ENCODE data around the gene GEMIN7.

Gene GEMIN7

DNA sequence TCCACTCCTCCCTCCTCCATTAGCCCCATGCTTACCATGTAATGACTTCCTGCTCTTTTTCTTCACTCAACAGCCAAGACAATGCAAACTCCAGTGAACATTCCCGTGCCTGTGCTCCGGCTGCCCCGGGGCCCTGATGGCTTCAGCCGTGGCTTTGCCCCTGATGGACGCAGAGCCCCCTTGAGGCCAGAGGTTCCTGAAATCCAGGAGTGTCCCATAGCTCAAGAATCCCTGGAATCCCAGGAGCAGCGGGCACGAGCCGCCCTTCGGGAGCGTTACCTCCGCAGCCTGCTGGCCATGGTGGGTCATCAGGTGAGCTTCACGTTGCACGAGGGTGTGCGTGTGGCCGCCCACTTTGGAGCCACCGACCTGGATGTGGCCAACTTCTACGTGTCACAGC, 11.0 kb downstream of the GEMIN7 start:
- DNase-seq (ENCODE audit: low read depth in 2 of 2): no peak

DNA sequence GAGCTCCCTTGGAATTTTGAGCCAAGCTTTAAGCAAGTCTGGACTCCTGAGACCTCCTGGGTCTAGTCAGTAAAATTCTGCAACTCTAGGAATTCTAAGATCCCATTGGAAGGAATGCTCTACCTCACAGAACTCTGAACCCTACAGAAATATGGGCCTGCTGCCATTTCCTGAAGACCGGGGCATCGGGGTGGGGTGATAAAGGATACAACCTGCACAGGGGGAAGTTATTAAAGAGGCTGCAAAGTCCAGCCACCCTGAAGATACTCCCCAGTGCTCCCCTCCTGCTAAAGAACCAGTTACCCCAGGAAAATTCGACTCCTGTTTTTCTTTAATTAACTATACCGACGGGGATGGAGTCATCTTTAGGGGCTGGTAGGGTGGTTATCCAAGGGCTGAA, 11.5 kb downstream of the GEMIN7 start:
- DNase-seq (ENCODE audit: low read depth in 2 of 2): no peak

DNA sequence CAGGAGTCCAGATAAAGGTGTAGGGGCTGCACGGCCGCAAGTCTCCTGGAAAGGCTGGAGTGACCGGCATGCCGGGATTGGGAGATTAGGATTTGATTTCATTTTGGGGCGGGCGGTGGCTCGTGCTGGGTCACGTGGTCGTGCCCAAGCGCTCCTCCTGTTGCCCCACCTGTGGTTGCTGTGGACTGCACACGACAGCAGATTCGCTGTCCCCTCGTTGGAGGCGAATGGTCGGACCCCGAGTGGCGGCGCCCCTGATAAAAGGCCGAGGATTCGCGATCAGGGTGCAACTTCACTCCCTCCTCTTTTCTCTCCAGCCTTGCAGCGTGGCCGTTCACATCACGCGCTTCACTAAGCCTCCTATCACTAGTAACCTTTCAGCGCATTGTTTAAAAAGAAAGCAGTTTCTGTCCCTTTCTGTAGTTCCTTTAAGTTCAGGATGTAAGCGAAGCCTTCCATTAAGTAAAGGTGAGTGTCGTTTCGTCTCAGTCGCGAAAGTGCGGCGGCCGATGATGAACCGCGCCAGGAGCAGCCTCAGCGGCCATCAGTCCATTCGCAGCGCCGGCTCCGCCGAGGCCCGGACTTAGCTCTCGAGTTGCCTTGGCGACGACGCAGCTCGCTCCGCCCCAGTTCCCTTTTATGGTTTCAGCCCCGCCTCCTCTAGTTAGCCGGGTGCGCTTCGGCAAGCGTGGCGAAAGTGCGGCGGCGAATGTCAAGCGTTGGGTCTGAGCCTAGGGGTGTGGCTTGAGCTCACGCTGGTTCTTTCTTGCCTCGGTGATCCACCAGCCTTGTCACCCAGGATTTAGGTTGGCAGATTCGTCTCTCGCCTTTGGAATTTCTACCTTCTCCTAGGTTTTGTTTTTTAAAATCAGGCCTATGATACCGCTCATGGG, 12.2 kb downstream of the GEMIN7 start:
- peak; percentile 92 to 94 for DNase-seq (ENCODE audit: low read depth in 2 of 2)

DNA sequence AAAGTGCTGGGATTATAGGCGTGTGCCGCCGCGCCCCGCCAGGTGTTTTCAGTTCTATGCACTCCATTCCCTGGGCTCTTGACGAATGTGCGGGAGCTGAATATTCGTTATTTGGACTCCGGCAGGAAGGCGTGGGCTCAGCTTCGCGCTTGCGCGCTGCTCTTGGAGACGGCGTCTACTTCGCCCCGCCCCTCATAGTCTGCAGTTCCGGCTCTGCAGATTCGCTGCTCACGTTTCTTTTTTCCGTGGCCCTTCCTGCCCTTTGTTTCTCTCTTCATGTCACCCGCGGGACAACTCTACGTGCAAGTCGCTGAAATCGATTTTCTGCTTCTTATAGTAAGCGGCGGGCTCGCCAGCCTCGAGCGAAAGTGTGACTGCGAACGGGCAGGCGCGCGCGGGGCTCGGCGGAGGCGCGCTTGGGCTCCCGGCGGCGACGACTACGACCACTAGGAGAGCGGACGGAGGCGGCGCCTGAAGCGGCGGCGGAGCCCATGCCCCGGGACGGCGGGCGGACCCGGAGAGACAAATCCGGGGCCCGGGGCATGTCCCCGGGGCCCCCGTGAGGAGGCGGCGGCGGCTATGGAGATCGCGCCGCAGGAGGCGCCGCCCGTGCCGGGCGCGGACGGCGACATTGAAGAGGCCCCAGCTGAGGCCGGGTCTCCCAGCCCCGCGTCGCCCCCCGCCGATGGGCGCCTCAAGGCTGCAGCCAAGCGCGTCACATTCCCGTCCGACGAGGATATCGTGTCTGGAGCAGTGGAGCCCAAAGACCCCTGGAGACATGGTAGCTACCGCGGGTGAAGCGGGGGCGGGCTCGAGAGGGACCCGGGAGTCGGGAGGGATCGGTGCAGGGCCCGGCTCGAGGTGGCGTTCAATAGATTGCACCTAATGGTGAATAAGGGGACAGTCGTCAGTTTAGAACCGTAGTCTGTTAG, 14.0 kb downstream of the GEMIN7 start, which contains the start of gene PPP1R37:
TSS of gene PPP1R37 (plus strand) at position 433 of the 932 bp plus-strand sequence. CDS start at position 580, 147 bp downstream.
- DNase-seq (ENCODE audit: low read depth in 2 of 2): peak; percentile 88 to 89

DNA sequence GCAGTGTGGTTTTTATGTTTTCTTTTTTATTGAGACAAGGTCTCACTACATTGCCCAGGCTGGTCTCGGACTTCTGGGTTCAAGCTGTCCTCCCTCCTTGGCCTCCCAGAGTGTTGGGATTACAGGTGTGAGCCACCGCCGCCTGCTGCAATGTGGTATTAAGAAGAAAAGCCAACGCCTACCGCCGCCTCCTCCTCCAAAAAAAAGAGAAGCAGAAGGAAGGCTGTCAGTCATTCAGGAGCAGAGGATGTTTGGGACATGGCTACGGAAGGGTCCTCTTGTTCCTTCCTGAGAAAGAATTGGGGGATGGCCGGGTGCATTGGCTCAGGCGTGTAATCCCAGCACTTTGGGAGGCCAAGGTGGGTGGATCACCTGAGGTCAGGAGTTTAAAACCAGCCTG, 15.1 kb downstream of the GEMIN7 start:
- DNase-seq (ENCODE audit: low read depth in 2 of 2): no peak

DNA sequence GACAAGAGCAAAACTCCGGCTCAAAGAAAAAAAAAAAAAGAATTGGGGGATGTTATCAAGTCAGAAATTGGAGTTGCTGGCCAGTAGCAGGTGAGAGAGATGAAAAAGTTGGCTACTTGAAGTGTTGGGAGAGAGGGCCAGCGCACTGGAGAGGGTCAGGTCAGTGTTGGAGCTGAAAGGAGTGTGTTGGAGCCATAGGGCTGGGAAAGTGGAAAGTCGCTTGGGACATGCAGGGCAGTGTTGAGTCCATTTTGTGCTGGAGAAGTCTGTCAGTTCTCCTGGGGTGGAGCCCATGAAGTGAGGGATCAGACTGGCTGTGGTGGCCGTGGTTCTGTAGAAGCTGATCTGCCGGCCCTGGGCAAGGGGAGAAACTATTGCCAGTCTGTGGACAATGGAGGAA, 15.6 kb downstream of the GEMIN7 start:
- no peak for DNase-seq (ENCODE audit: low read depth in 2 of 2)

DNA sequence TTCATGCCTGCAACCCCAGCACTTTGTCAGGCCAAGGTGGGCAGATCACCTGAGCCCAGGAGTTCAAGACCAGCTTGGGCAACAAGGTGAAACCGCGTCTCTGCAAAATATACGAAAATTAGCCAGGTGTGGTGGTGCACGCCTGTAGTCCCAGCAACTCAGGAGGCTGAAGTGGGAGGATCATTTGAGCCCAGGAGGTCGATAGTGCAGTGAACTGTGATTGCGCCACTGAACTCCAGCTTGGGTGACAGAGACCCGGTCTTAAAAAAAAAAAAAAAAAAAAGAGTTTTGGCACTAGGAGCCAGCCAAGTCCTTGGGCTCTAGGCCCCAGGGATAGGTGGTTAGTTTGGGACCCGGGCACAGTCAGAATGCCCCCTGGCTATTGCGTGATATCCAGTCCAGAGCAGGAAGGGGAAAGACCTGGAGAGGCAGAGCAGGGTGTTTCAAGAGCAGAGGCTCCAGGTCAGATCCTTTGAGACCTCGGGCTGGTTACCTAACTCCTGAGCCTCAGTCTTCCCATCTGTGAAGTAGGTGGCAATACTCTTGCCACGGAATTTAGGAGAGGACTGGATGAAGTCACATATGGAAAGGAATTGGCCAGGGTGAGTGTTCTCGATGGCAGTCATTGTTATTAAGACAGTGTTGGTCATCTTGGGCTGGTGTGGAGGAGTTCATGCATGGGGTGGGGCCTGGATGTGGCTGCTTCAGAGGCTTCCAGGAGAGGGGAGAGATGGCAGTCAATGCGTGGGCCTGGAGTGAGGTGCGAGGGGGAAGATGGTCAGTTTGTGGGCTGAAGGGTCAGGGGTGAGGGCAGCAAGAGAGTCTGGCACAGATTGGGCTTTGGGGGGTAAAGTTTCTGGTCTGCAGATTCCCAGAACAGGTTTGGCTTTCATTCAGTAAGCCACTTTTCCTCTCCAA, 16.7 kb downstream of the GEMIN7 start:
- no peak for DNase-seq (ENCODE audit: low read depth in 2 of 2)

DNA sequence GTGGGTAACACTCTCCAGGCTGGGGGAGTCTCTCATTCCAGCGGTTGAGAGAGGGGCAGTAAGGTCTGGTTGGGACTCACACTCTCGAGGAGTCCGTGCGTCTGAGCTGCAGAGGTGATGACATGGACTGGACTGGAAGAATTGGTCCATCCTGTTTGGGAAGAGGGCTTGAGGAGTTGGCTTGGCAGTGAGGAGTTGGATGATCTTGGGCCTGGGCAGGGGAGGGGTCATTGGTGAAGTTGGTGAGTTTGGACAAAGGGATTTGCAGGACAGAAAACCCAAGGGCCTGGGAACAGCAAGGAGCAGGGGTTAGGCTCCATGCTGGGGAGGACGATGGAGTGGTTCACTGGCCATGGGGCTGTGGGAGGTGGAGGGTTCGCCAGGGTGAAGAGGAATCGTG, 17.6 kb downstream of the GEMIN7 start:
- DNase-seq (ENCODE audit: low read depth in 2 of 2): no peak

DNA sequence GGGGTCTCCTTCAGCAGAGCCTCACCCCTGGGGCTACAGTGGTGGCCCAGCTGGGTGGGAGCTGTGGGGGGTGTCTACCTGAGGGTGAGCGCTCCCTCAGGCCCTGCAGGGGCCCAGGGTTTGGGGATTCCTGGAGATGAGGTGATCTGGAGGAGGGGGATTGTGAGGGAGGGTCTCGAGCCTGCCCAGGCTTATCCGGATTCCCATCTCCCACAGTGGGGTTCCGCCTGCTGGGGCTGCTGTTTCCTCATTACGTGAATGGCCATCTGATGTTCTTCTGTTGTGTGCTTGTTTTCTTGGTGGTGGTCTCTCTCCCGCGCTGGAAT, 18.4 kb downstream of the GEMIN7 start:
- DNase-seq (ENCODE audit: low read depth in 2 of 2): no peak

DNA sequence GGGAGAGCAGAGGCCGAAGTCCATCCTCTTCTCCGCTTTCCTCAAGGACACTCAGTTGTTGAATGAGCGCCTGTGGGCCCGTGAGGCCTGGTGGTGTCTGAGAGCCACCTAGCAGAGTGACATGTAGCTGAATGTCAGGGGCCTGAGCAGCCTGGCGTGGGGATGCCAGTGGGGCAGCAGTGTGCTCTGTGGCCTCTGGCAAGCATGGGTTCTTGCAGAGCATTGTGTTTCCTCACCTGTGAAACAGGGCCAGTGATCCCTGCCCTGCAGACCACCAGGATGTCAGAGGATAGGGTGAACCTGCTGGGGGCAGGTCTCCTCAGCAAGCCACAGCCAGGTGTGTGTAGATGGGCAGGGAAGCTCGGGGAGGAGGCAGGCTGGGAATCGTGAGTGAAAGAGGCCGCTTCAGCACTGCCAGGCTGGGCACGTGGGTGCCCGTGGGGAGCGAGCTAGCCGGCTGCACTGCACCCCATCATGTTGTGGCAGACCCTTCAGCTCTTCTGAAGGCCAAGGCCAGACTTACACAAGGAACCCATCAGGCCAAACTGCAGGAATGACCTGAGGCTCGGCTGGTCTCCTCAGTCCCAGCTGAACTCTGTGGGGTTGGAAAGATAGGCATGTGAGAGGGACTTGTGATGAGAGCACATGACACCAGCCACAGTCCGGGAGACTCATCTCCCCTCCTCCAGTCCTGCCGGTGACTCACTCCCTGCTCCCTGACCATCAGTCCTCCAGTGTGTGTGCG, 18.9 kb downstream of the GEMIN7 start:
- DNase-seq (ENCODE audit: low read depth in 2 of 2): no peak

DNA sequence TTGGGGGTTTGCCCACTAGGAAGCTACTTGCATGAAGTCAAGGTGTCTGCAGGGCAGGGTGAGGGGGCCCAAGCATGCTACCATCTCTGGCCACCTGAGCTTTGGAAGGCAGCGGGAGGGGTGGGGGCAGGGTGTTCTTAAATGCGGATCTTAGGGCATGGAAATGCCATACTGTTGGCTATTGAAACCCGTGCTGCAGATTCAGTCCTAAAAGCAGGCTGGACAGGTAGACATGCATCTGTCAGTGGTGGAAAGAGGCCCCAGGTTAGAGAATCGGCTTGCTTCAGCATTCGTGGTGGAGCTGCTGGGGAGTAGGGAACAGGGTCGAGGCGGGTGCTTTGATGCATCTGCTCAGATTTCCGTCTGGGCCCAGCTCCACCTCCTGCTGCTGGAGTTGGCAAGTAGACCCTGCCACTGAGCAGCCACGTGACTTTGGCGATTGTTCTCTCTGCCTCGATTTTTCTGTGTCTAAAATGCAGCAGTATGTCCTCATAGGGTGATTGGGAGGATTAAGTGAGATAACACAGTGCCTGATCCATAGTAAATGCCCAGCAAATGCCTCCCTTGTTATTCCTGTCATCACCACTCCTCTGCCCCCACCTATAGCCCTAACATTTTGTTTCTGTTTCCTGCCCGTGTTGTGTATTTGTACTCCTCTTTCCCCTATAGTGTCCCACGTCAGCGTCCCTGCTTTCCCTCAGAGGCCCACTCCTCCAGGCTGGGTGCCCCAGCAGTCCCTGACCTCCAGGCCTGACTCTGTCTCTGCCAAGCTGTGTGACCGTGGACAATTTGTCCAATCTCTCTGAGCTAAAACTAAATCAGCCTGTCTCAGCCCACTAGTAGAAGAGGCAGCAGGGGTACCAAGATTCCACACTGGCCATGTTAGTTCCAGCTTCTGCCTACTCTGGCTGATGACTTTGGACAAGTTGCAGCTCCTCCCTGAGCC, 19.7 kb downstream of the GEMIN7 start:
- DNase-seq (ENCODE audit: low read depth in 2 of 2): no peak

DNA sequence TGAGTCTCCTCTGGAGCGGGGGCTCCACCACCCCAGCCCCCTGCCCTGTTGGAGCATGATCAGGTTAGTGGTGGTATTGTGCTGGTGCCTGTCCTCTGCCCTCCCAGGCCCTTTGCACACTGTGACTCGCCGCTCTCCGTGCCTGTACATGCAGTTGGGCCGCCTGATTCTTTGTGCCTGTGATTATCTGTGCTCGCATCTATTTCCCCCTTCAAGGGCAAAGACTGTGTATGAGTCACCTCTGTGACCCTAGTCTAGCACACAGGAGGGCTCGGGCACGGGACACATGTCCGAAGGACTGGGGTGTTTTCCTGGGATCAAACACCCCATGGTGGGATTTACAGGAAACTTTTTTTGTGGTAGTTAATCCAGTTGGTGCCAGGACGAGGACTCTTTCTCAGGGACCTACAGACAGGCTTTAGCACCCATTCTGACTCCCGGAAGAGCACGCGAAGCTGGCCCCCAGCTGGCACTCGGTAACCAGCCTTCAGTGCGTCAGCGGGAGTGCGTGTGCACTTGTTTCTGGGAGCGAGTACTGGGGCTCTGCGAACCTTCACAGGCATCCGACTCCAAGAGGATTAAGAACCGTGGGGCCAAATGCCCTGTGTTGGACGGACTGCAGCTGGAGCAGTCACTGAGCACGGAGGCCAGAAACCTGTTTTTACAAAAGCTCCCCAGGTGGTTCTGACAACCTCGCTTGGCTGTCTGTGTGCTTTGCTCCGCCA, 20.6 kb downstream of the GEMIN7 start:
- no peak for DNase-seq (ENCODE audit: low read depth in 2 of 2)

DNA sequence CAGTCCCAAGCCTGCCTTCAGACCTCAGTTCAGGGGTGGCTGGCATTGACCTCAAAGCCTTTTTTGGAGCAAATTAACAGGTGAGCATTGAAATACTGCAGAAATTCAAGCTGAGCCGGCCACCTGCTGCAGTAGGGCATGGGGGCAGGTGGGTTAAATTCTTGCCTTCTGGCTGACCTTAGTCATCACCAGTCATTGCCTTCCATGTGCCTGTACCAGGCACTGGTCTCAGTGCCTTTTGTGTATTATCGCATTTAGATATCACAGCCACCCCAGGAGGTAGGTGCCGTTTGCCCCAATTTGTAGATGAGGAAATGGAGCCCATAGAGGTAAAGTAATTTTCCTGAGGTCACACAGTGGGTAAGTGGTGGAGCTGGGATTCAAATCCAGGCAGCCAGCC, 21.1 kb downstream of the GEMIN7 start:
- DNase-seq (ENCODE audit: low read depth in 2 of 2): no peak

DNA sequence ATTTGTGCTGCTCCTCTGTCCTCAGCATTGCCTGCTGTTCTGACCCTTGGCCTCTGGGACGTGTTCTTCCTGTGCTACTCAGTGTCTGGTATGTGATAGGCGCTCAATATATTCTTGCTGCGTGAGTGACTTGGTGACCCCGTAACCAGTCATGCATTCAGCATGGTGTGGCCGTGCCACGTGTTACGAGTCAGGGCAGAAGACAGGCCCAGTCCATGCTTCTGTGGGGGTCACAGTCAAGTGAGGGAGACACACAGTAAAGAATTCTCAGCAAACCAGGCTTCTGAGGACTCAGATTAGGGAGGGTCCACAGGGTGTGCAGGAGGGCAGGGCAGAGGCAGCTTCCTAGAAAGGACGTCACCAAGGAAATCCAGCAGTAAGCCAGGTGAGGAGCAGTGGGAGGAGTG, 21.8 kb downstream of the GEMIN7 start:
- no peak for DNase-seq (ENCODE audit: low read depth in 2 of 2)

DNA sequence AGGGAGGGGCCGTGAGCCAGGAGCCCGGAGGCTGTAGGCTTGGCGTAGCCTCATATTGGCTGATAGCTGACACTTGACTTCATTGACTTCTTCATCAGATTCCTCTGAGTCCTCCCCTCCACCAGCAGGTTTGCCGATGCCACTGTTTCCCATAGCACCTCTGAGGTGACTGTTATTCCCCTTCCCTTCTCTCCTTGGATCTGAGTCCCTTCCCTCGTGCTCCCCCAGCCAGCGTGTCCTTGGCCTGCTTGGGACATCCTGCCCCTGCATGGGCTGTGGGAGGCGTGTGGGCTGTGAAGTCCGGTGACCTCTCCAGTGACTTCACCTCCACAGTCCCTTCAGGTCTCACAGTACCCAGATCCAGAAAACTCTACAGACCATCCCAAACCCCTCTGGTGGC, 22.7 kb downstream of the GEMIN7 start:
- no peak for DNase-seq (ENCODE audit: low read depth in 2 of 2)

DNA sequence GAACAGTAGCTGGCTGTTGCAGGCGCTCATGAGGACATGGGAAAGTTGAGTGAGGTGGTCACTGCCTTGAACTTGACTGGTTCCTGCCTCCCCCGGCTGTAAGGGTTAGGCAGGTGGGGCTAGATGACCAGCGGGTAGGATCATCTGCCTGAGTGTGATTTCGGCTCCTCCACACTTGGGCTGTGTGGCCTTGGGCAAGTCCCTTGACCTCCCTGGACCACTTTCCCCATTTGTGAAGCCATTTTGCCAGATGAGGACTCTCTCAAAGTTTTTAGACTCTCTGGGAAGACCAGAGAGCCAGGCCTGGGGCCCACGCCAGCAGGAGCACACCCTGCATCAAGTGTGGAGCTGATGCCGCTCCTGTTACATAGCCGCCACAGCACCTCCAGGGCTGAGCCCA, 23.4 kb downstream of the GEMIN7 start:
- no peak for DNase-seq (ENCODE audit: low read depth in 2 of 2)

DNA sequence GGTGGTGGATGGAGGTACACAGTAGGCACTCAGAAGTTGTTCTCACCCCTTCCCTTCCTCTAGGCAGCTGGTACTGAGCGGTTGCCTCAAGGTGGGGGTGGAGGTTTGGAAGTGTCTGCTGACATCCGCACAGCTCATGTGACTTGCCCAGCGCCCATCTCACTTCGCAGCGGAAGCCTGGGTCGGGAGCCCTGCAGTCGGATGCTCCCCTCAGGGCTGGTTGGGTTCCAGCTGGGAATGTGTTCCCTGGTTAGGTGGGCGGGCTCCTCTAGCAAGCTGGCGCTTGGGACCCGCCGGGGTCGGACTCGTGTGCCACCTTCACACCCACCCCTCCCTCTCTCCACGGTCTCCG, 24.1 kb downstream of the GEMIN7 start:
- DNase-seq (ENCODE audit: low read depth in 2 of 2): no peak

DNA sequence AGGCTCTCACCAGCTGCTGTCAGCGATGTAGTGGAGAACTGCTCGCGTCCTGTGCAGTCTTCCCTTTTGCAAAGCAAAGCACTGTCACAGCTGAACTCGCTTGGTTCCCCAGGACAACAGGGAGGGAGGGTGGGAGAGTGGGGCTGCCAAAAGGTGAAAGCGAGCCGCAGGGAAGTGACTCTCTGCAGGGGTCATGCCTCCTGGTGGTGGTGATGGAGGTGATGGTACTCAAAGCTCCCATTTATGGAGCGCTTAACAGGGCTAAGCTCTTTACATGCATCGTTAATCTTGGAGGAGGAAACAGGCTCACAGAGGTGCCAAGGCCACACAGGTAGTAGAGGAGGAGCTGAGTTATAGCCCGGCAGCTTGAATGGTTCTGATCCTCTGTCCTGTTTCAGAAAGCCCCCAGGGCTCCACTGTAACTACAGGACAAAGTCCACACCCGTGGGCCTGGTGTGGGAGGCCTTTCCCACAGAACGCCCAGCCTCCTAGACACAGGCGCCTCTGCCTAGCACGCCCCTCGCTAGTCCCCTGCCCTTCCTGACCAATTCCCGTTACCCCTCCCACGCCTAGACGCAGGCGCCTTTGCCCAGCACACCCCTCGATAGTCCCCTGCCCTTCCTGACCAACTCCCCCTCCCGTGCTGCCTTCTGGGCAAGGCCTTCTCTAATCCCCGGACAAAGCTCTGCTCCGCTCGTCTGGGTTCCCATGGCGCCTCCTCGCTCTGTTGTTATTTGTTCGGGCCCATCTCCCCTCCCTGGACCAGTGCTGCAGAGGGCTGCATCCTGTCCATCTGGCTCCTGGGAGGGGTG, 24.7 kb downstream of the GEMIN7 start:
- no peak for DNase-seq (ENCODE audit: low read depth in 2 of 2)
